ENCODE data around the gene GM2A.

The GM2A gene

GRCh38 chr5:151278845-151279244, 25.9 kb downstream of the GM2A start:
- Histone ChIP-seq H3K4me1 (no peaks in the 10 kb centered on the region), H3K36me3 (no peaks in the 10 kb centered on the region), H3K4me3 (no peak overlapping the region), H3K27ac (no peak overlapping the region), H3K27me3 (no peaks in the 10 kb centered on the region), H3K9me3 (no peaks in the 10 kb centered on the region)
- no peak for DNase-seq
- no peak for TF ChIP-seq CTCF (IDR thresholded peaks at IDR 0.05)
- intact Hi-C loops (cut with DNase I; ENCODE audit: low total_unique reads): no loop called here

- H3K36me3 ChIP-seq: no peaks in the 10 kb centered on the region
- no peaks in the 10 kb centered on the region for H3K4me1 ChIP-seq
- H3K9me3 ChIP-seq: no peaks in the 10 kb centered on the region
- intact Hi-C loops (cut with DNase I; ENCODE audit: low total_unique reads): no loop called here
- H3K27ac ChIP-seq: no peak overlapping the region
- TF ChIP-seq CTCF (IDR thresholded peaks at IDR 0.05): no peak
- DNase-seq: no peak
- no peak overlapping the region for H3K4me3 ChIP-seq
- no peaks in the 10 kb centered on the region for H3K27me3 ChIP-seq
These were observed 27.5 kb downstream of the GM2A start for GRCh38 chr5:151280443-151280842.

- Histone ChIP-seq H3K27me3 (no peaks in the 10 kb centered on the region), H3K27ac (no peak overlapping the region), H3K9me3 (no peaks in the 10 kb centered on the region), H3K36me3 (no peaks in the 10 kb centered on the region), H3K4me3 (no peak overlapping the region), H3K4me1 (no peaks in the 10 kb centered on the region)
- no peak for DNase-seq
- TF ChIP-seq CTCF (IDR thresholded peaks at IDR 0.05): no peak
- intact Hi-C loops (cut with DNase I; ENCODE audit: low total_unique reads): no loop called here
These were observed 28.1 kb downstream of the GM2A start for GRCh38 chr5:151281001-151281639.

GRCh38 chr5:151283120-151283825, 30.3 kb downstream of the GM2A start:
- Histone ChIP-seq H3K27me3 (no peaks in the 10 kb centered on the region), H3K4me3 (no peak overlapping the region), H3K9me3 (no peaks in the 10 kb centered on the region), H3K36me3 (no peaks in the 10 kb centered on the region), H3K27ac (no peak overlapping the region), H3K4me1 (no peaks in the 10 kb centered on the region)
- DNase-seq: no peak
- no peak for TF ChIP-seq CTCF (IDR thresholded peaks at IDR 0.05)
- intact Hi-C loops (cut with DNase I; ENCODE audit: low total_unique reads): no loop called here

GRCh38 chr5:151284392-151284967, 31.5 kb downstream of the GM2A start:
- H3K9me3 ChIP-seq: no peaks in the 10 kb centered on the region
- no peak for DNase-seq
- intact Hi-C loops (cut with DNase I; ENCODE audit: low total_unique reads): no loop called here
- TF ChIP-seq CTCF (IDR thresholded peaks at IDR 0.05): no peak
- H3K4me3 ChIP-seq: no peak overlapping the region
- no peaks in the 10 kb centered on the region for H3K27me3 ChIP-seq
- H3K4me1 ChIP-seq: no peaks in the 10 kb centered on the region
- no peak overlapping the region for H3K27ac ChIP-seq
- no peaks in the 10 kb centered on the region for H3K36me3 ChIP-seq

All from tibial artery (tissue), 4 donors.